ENCODE results near the gene ROGDI. TPM values are rescaled to one million over a fixed set of nuclear protein-coding genes. Genes with fewer than 3 reads are reported as not detected.

The ROGDI gene, protein sequence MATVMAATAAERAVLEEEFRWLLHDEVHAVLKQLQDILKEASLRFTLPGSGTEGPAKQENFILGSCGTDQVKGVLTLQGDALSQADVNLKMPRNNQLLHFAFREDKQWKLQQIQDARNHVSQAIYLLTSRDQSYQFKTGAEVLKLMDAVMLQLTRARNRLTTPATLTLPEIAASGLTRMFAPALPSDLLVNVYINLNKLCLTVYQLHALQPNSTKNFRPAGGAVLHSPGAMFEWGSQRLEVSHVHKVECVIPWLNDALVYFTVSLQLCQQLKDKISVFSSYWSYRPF
- 10 to 100 TPM; 21.8 to 25.9 TPM for total RNA-seq

GRCh38 chr16:4801962-4802658, at the start of gene ROGDI:
TSS of gene ROGDI (minus strand) at chr16:4802633. CDS start at chr16:4802571, 62 bp downstream.
- Histone ChIP-seq H3K4me1 (peaks cover 37% of the 10 kb centered on the region), H3K27me3 (no peaks in the 10 kb centered on the region), H3K9me3 (no peaks in the 10 kb centered on the region), H3K36me3 (replicated peaks in 1 of 2; ENCODE audit: insufficient read depth in 1 of 2, low read depth in 2 of 2) (peaks cover 0 to 2% of the 10 kb centered on the region in 2 donors), H3K4me3 (peak within 1 kb of the TSS; percentile 57 to 97), H3K27ac (peak within 1 kb of the TSS; percentile 80 to 91 (median 85))
- intact Hi-C loops (cut with DNase I): no loop called here
- peak; percentile 76 for ATAC-seq
- TF ChIP-seq, protein P1, sequence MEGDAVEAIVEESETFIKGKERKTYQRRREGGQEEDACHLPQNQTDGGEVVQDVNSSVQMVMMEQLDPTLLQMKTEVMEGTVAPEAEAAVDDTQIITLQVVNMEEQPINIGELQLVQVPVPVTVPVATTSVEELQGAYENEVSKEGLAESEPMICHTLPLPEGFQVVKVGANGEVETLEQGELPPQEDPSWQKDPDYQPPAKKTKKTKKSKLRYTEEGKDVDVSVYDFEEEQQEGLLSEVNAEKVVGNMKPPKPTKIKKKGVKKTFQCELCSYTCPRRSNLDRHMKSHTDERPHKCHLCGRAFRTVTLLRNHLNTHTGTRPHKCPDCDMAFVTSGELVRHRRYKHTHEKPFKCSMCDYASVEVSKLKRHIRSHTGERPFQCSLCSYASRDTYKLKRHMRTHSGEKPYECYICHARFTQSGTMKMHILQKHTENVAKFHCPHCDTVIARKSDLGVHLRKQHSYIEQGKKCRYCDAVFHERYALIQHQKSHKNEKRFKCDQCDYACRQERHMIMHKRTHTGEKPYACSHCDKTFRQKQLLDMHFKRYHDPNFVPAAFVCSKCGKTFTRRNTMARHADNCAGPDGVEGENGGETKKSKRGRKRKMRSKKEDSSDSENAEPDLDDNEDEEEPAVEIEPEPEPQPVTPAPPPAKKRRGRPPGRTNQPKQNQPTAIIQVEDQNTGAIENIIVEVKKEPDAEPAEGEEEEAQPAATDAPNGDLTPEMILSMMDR (IDR thresholded peaks at IDR 0.05): no peak
- TF ChIP-seq POLR2A (IDR thresholded peaks at IDR 0.05): peak; percentile 46 to 77 (median 74)
- peak; percentile 91 to 96 (median 94) for DNase-seq
- 0 to 1% methylated on average over 3 to 70 of the region's 70 CpGs for WGBS, 2 donors

DNA sequence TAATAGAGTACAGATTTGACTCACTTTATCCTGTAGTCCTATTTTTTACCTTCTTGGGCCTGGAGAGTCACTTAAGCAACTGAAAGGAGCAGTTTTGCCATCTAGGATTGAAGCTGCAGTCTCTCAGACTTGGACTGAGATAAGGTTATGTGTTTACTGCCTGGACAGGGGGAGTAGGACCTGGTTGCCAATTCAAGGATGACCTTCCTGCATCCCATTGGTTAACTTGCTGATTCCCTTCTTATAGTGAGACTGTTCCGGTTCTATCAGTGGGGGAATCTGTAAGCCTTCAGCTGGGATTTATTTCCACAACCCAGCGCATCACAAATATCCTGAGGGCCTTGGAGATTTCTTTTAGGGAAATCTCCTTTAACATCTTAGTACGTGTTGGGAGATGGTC, 47.8 kb upstream of the ROGDI start:
- Histone ChIP-seq H3K9me3 (no peaks in the 10 kb centered on the region), H3K27me3 (no peaks in the 10 kb centered on the region), H3K4me3 (no peak overlapping the region), H3K4me1 (peaks cover 46% of the 10 kb centered on the region), H3K27ac (no peak overlapping the region), H3K36me3 (replicated peaks in 1 of 2; ENCODE audit: insufficient read depth in 1 of 2, low read depth in 2 of 2) (peaks cover 0 to 4% of the 10 kb centered on the region in 2 donors)
- intact Hi-C loops (cut with DNase I): loop anchor here (10.0 kb wide), 1 partner anchor 85 kb away; the partner anchor contains the start of gene PPL
- WGBS, 2 donors: 62% methylated on average over 3 of the region's 3 CpGs
- no peak for ATAC-seq
- TF ChIP-seq POLR2A (IDR thresholded peaks at IDR 0.05): no peak
- TF ChIP-seq, protein P1 (IDR thresholded peaks at IDR 0.05): no peak
- no peak for DNase-seq

GRCh38 chr16:4847774-4848587, 45.5 kb upstream of the ROGDI start:
- WGBS, 2 donors: 0 to 1% methylated on average over 8 to 72 of the region's 83 CpGs
- intact Hi-C loops (cut with DNase I): no loop called here
- Histone ChIP-seq H3K36me3 (replicated peaks in 1 of 2; ENCODE audit: insufficient read depth in 1 of 2, low read depth in 2 of 2) (peaks cover 0 to 13% of the 10 kb centered on the region in 2 donors), H3K27me3 (no peaks in the 10 kb centered on the region), H3K27ac (peak overlapping the region; percentile 89 to 99 (median 94)), H3K4me1 (peaks cover 47% of the 10 kb centered on the region), H3K4me3 (peak overlapping the region; percentile 60 to 94), H3K9me3 (no peaks in the 10 kb centered on the region)
- ATAC-seq: peak; percentile 22
- TF ChIP-seq POLR2A (IDR thresholded peaks at IDR 0.05): no peak
- TF ChIP-seq, protein P1 (IDR thresholded peaks at IDR 0.05): no peak
- peak; percentile 75 to 87 (median 78) for DNase-seq

DNA sequence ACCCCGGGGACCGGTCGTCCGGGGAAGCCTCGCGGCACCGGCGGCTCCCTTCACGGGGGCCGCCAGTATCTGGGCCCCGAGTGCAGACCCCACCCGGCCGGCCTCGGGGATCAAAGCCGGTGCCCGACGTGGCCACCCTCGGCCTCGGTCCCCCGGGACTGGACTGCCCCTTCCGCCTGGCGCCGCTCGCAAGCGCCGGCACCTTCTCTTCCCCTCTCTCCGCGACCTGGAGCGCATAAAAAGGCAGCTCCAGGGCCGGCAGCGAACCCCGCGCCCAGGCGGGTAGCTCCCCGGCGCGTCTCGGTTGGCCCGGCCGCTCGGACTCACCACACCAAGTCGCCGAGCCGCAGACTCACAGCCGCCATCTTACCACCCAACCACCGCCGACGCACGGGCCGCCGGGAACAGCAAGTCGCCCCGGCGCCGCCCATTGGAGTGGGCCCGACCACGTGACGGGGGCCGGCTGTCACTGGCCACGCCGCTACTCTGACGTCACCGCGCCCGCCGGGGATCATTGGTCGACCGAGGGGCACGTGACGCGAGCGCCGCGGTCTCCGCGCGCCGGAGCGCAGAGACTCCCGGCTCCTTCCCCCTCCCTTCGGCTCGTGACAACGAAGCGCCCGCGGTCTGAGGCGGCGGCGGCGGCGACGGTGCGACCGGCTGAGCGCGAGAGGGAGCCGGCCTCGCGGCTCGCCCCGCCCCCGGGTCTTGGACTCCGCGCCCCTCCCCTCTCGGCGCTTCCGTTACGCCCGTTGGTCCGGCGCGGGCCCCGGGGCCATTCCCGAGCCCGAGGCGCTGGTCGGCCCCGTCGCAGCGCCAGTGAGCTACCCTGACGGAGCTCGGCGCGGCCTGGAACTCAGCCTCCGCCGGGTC, 44.7 kb upstream of the ROGDI start, which contains the start of the genes GLYR1 and UBN1:
Gene GLYR1 (minus strand): TSS at position 388 of the 873 bp plus-strand sequence. CDS start 23 bp downstream, at position 365.
Gene UBN1 (plus strand): TSS at position 581 of the 873 bp plus-strand sequence. CDS start 5,437 bp downstream, outside the sequence.
- Histone ChIP-seq H3K4me3 (peak within 1 kb of the TSS; percentile 94 to 95), H3K9me3 (no peaks in the 10 kb centered on the region), H3K27ac (peak within 1 kb of the TSS; percentile 89 to 99 (median 94)), H3K27me3 (no peaks in the 10 kb centered on the region), H3K36me3 (replicated peaks in 1 of 2; ENCODE audit: insufficient read depth in 1 of 2, low read depth in 2 of 2) (peaks cover 0 to 19% of the 10 kb centered on the region in 2 donors), H3K4me1 (peaks cover 45% of the 10 kb centered on the region)
- intact Hi-C loops (cut with DNase I): no loop called here
- 0% methylated on average over 6 to 121 of the region's 126 CpGs for WGBS, 2 donors
- DNase-seq (peak; percentile 99 to 100 (median 99)), ATAC-seq (peak; percentile 94)
- TF ChIP-seq POLR2A (IDR thresholded peaks at IDR 0.05): peak; percentile 81 to 85 (median 82)
- TF ChIP-seq, protein P1 (IDR thresholded peaks at IDR 0.05): peak in 1 of 7 experiments; percentile 24

All from body of pancreas (tissue), 4 donors.